Measurements from ENCODE around the gene TENM3. TPM values are rescaled to one million over a fixed set of nuclear protein-coding genes. Genes with fewer than 3 reads are reported as not detected.

The TENM3 gene
- total RNA-seq, 1 donor from 2014 or later, result not detected

DNA sequence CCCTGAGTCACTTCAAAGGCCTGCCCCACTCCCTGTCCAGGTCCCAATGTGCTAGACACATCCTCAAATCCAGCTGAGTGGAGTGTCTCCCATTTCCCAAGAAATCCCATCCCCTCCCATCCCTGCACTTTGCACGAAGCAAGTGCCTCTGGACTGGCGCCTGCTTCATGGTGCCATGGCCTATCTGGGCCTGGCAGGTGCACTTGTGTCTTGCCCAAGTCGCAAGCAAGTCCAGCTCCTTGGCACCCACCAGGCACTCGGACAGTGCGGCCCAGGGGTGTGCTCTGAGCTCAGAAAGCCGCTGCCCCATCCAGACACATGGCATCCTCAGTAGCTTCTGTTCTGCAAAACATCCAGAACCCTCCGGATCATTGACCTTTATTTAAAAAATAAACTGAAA is 576.5 kb downstream of the TENM3 start:
- Mint-ChIP-seq H3K36me3 (ENCODE audit: low read depth) (no peaks in the 10 kb centered on the region), H3K4me1 (no peaks in the 10 kb centered on the region), H3K9me3 (no peaks in the 10 kb centered on the region), H3K4me3 (no peak overlapping the region), H3K27me3 (peaks cover 3% of the 10 kb centered on the region), H3K27ac (no peak overlapping the region)
- CTCF ChIA-PET, result no interaction called here
- ATAC-seq (ENCODE audit: low read depth) (no peak), DNase-seq (no peak)
- POLR2A ChIA-PET, result no interaction called here
- intact Hi-C loops (cut with micrococcal nuclease), result no loop called here
- TF ChIP-seq, protein P1, sequence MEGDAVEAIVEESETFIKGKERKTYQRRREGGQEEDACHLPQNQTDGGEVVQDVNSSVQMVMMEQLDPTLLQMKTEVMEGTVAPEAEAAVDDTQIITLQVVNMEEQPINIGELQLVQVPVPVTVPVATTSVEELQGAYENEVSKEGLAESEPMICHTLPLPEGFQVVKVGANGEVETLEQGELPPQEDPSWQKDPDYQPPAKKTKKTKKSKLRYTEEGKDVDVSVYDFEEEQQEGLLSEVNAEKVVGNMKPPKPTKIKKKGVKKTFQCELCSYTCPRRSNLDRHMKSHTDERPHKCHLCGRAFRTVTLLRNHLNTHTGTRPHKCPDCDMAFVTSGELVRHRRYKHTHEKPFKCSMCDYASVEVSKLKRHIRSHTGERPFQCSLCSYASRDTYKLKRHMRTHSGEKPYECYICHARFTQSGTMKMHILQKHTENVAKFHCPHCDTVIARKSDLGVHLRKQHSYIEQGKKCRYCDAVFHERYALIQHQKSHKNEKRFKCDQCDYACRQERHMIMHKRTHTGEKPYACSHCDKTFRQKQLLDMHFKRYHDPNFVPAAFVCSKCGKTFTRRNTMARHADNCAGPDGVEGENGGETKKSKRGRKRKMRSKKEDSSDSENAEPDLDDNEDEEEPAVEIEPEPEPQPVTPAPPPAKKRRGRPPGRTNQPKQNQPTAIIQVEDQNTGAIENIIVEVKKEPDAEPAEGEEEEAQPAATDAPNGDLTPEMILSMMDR (IDR thresholded peaks at IDR 0.05), result no peak

GRCh38 chr4:182822554-182822953 is 579.4 kb downstream of the TENM3 start:
- no peak overlapping the region for H3K27ac Mint-ChIP-seq
- H3K27me3 Mint-ChIP-seq, result peaks cover 15% of the 10 kb centered on the region
- H3K9me3 Mint-ChIP-seq, result no peaks in the 10 kb centered on the region
- H3K4me1 Mint-ChIP-seq, result peaks cover 6% of the 10 kb centered on the region
- ATAC-seq (ENCODE audit: low read depth), result no peak
- no peak overlapping the region for H3K4me3 Mint-ChIP-seq
- H3K36me3 Mint-ChIP-seq (ENCODE audit: low read depth), result no peaks in the 10 kb centered on the region
- TF ChIP-seq, protein P1 (IDR thresholded peaks at IDR 0.05), result no peak
- CTCF ChIA-PET, result no interaction called here
- POLR2A ChIA-PET, result no interaction called here
- intact Hi-C loops (cut with micrococcal nuclease), result no loop called here
- no peak for DNase-seq

GRCh38 chr4:182823576-182823975 is 580.4 kb downstream of the TENM3 start:
- TF ChIP-seq, protein P1 (IDR thresholded peaks at IDR 0.05), result no peak
- H3K27me3 Mint-ChIP-seq, result peaks cover 17% of the 10 kb centered on the region
- H3K9me3 Mint-ChIP-seq, result no peaks in the 10 kb centered on the region
- peaks cover 6% of the 10 kb centered on the region for H3K4me1 Mint-ChIP-seq
- H3K27ac Mint-ChIP-seq, result no peak overlapping the region
- CTCF ChIA-PET, result no interaction called here
- ATAC-seq (ENCODE audit: low read depth) (no peak), DNase-seq (no peak)
- no peak overlapping the region for H3K4me3 Mint-ChIP-seq
- POLR2A ChIA-PET, result no interaction called here
- no peaks in the 10 kb centered on the region for H3K36me3 Mint-ChIP-seq (ENCODE audit: low read depth)
- intact Hi-C loops (cut with micrococcal nuclease), result no loop called here

DNA sequence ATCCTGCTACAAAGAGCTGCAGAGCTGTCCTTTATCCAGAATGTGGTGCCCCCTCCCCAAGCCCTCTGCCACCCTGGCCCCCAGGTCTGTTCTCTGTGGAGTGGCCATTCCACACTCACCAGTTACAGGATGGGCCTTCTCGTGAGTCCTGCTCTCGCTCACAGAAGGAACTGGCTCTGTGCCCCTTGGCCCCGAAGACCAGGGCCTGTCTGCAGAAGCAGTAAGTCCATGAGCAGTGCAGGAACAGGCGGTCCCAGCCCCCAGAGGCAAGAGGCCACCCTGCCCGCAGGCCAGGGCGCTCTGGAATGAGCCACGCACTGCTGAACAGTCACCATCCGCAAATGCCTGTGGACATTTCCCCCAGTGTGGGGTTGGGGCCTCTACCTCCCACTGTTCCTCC is 581.8 kb downstream of the TENM3 start:
- Mint-ChIP-seq H3K9me3 (no peaks in the 10 kb centered on the region), H3K4me3 (no peak overlapping the region), H3K36me3 (ENCODE audit: low read depth) (no peaks in the 10 kb centered on the region), H3K27me3 (peaks cover 25% of the 10 kb centered on the region), H3K27ac (no peak overlapping the region), H3K4me1 (peaks cover 6% of the 10 kb centered on the region)
- TF ChIP-seq, protein P1 (IDR thresholded peaks at IDR 0.05), result no peak
- ChIA-PET CTCF (no interaction called here), POLR2A (no interaction called here)
- intact Hi-C loops (cut with micrococcal nuclease), result no loop called here
- DNase-seq (no peak), ATAC-seq (ENCODE audit: low read depth) (no peak)

DNA sequence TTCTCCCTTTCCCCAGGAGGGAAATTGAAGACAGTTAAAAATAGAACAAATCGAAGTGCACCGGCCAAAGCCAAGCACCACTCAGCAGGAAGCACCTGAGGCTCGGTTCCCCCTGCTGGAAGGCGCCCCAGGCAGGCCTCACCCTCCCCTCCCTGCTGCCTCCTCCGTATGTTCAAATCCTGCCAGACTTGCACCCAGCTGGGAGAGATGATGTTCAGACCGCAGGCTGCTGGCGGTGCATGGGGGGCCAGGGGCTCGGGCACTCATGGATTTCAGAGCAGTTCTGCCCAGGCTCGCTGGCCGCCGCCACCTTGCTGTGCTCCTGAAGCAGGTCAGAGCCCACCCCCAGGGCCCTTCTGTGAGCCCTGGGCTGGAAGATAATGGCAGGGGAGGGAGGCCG is 582.6 kb downstream of the TENM3 start:
- TF ChIP-seq, protein P1 (IDR thresholded peaks at IDR 0.05), result no peak
- CTCF ChIA-PET, result no interaction called here
- peaks cover 6% of the 10 kb centered on the region for H3K4me1 Mint-ChIP-seq
- no peaks in the 10 kb centered on the region for H3K9me3 Mint-ChIP-seq
- H3K27me3 Mint-ChIP-seq, result peaks cover 25% of the 10 kb centered on the region
- H3K27ac Mint-ChIP-seq, result no peak overlapping the region
- DNase-seq (no peak), ATAC-seq (ENCODE audit: low read depth) (no peak)
- intact Hi-C loops (cut with micrococcal nuclease), result no loop called here
- no peak overlapping the region for H3K4me3 Mint-ChIP-seq
- no peaks in the 10 kb centered on the region for H3K36me3 Mint-ChIP-seq (ENCODE audit: low read depth)
- POLR2A ChIA-PET, result no interaction called here
